Sigmoid colon (tissue), 7 donors: ENCODE measurements around the gene RETN. TPM values are rescaled to one million over a fixed set of nuclear protein-coding genes. Genes with fewer than 3 reads are reported as not detected.
A peak's percentile ranks its signal among the peaks of the same experiment; 100 is the strongest.

Source experiments
- DNase-seq: peaks from one replicate; pipeline ENCODE4 v3.0.0-alpha.2; 2019
- H3K27ac ChIP-seq, 4 donors: fragments of 200-600 bp; sonication (generic); one replicate each; pipeline ENCODE4 v1.5.1; 2016 to 2019; ENCODE audit warnings: mild to moderate bottlenecking in 1 of 4
- H3K27me3 ChIP-seq, 3 donors: fragments of 200-600 bp; sonication (generic); one replicate each; pipeline ENCODE4 v1.5.1; 2019; ENCODE audit warnings: mild to moderate bottlenecking in 1 of 3
- H3K36me3 ChIP-seq, 4 donors: fragments of 200-600 bp; sonication (generic); one replicate each; pipeline ENCODE4 v1.5.1; 2016 to 2019
- H3K4me1 ChIP-seq, 4 donors: fragments of 200-600 bp; sonication (generic); one replicate each; pipeline ENCODE4 v1.5.1; 2017 to 2019
- H3K4me3 ChIP-seq, 4 donors: fragments of 200-600 bp; sonication (generic); one replicate each; pipeline ENCODE4 v1.5.1; 2017 to 2019; ENCODE audit warnings: mild to moderate bottlenecking in 2 of 4, moderate library complexity in 1 of 4
- H3K9me3 ChIP-seq, 4 donors: fragments of 200-600 bp in 3 of 4; sonication (generic) in 3 of 4; one replicate each; pipeline versions ENCODE4 v1.5.1 to v1.6.1; 2013 to 2019
- CTCF ChIP-seq, 4 experiments: fragments of 450-650 bp in 3 of 4; fragments of 200-600 bp in 1 of 4; IDR thresholded peaks; one replicate each; pipeline ENCODE4 v1.5.1; 2016 to 2019; ENCODE audit warnings: antibody characterized with exemption in 4 of 4, mild to moderate bottlenecking in 3 of 4, moderate library complexity in 2 of 4
- EP300 ChIP-seq, 4 donors: sonication (generic); formaldehyde crosslinking; IDR thresholded peaks; one replicate each; pipeline ENCODE4 v1.6.1; 2017; ENCODE audit warnings: antibody characterized with exemption in 4 of 4
- POLR2A ChIP-seq, 2 donors: fragments of 450-650 bp; IDR thresholded peaks; one replicate each; pipeline ENCODE4 v1.6.1; 2016; ENCODE audit warnings: antibody characterized with exemption in 2 of 2, mild to moderate bottlenecking in 2 of 2, moderate library complexity in 2 of 2
- POLR2AphosphoS5 ChIP-seq, 4 donors: sonication (generic); formaldehyde crosslinking; IDR thresholded peaks; one replicate each; pipeline ENCODE4 v1.6.1; 2017; ENCODE audit warnings: antibody characterized with exemption in 4 of 4
- WGBS, 2 donors: extraction: QIAGEN DNeasy Blood & Tissue Kit; methylation state at CpG; one replicate each; pipeline ENCODE4 v1.1.7; 2013; 5-methylcytosine and 5-hydroxymethylcytosine counted together
- intact Hi-C: fragments of 100-400 bp; cut with DNase I; formaldehyde crosslinking; loops from one replicate; pipeline ENCODE4 v1.15.1; 2023
- polyA plus RNA-seq, 3 donors: library from polyadenylated mRNA; stranded (reverse); fragments of 200-250 nt; gene quantifications; one replicate each; pipeline ENCODE4 v1.2.3, GENCODE V29; 2013
- total RNA-seq, 4 donors: library from RNA; depleted of rRNA; stranded (reverse); fragments of >200 nt; gene quantifications; one replicate each; pipeline ENCODE4 v1.1.0, GENCODE V29; 2016
- donor health status: healthy with polysubstance abuse.
- donor health status: Bipolar disorder and iron deficiency.
- donor health status: healthy.

RETN gene
- total and polyA plus RNA-seq, 7 donors, result 3.6 to 38.1 (median 8.6) TPM; not detected in 4

GRCh38 chr19:7633698-7634097 lies 35.2 kb upstream of the RETN start, which contains the start of gene PCP2:
PCP2 (minus strand) TSS chr19:7633719; CDS start chr19:7633457, 262 bp downstream.
- TF ChIP-seq EP300 (IDR thresholded peaks at IDR 0.05) (no peak), CTCF (IDR thresholded peaks at IDR 0.05) (no peak), POLR2A (IDR thresholded peaks at IDR 0.05) (no peak), POLR2AphosphoS5 (IDR thresholded peaks at IDR 0.05) (no peak)
- peaks cover 0 to 10% (median 0%) of the 10 kb centered on the region in 4 donors for H3K36me3 ChIP-seq
- H3K27ac ChIP-seq, result no peak within 1 kb of the TSS
- intact Hi-C loops, result no loop called here
- peaks cover 0 to 32% (median 31%) of the 10 kb centered on the region in 3 donors for H3K27me3 ChIP-seq
- WGBS, 2 donors, result 12 to 45% methylated on average over 1 to 2 of the region's 2 CpGs
- peaks cover 0 to 25% (median 17%) of the 10 kb centered on the region in 4 donors for H3K4me1 ChIP-seq
- H3K9me3 ChIP-seq, result no peaks in the 10 kb centered on the region
- no peak within 1 kb of the TSS for H3K4me3 ChIP-seq
- DNase-seq, result no peak

GRCh38 chr19:7635670-7636069 lies 33.2 kb upstream of the RETN start:
- intact Hi-C loops, result no loop called here
- no peak for DNase-seq
- peaks cover 0 to 10% (median 0%) of the 10 kb centered on the region in 4 donors for H3K36me3 ChIP-seq
- H3K9me3 ChIP-seq, result no peaks in the 10 kb centered on the region
- no peak overlapping the region for H3K4me3 ChIP-seq
- whole genome bisulfite sequencing, 2 donors, result 59 to 70% methylated on average over 6 of the region's 6 CpGs
- no peak overlapping the region for H3K27ac ChIP-seq
- TF ChIP-seq EP300 (IDR thresholded peaks at IDR 0.05) (no peak), POLR2AphosphoS5 (IDR thresholded peaks at IDR 0.05) (no peak), POLR2A (IDR thresholded peaks at IDR 0.05) (no peak), CTCF (IDR thresholded peaks at IDR 0.05) (no peak)
- H3K4me1 ChIP-seq, result peaks cover 0 to 12% (median 7%) of the 10 kb centered on the region in 4 donors
- H3K27me3 ChIP-seq, result peaks cover 0 to 41% (median 41%) of the 10 kb centered on the region in 3 donors

GRCh38 chr19:7636317-7636690 lies 32.5 kb upstream of the RETN start:
- intact Hi-C loops, result no loop called here
- Histone ChIP-seq H3K4me1 (peaks cover 0 to 6% (median 2%) of the 10 kb centered on the region in 4 donors), H3K27me3 (peaks cover 0 to 41% (median 41%) of the 10 kb centered on the region in 3 donors), H3K9me3 (no peaks in the 10 kb centered on the region), H3K4me3 (peak overlapping the region in 1 of 4 donors; percentile 43), H3K27ac (no peak overlapping the region), H3K36me3 (peaks cover 0 to 10% (median 0%) of the 10 kb centered on the region in 4 donors)
- TF ChIP-seq POLR2AphosphoS5 (IDR thresholded peaks at IDR 0.05) (no peak), POLR2A (IDR thresholded peaks at IDR 0.05) (no peak), CTCF (IDR thresholded peaks at IDR 0.05) (no peak), EP300 (IDR thresholded peaks at IDR 0.05) (no peak)
- WGBS, 2 donors, result 78 to 88% methylated on average over 16 of the region's 16 CpGs
- no peak for DNase-seq

GRCh38 chr19:7636691-7637373 lies 32.0 kb upstream of the RETN start, which contains the start of gene STXBP2:
STXBP2 (plus strand) TSS chr19:7637110; CDS start chr19:7637150, 40 bp downstream.
- Histone ChIP-seq H3K4me1 (peaks cover 0 to 6% (median 1%) of the 10 kb centered on the region in 4 donors), H3K27ac (peak within 1 kb of the TSS; percentile 6 to 65 (median 54)), H3K9me3 (no peaks in the 10 kb centered on the region), H3K36me3 (peaks cover 0 to 10% (median 0%) of the 10 kb centered on the region in 4 donors), H3K27me3 (peaks cover 0 to 41% (median 41%) of the 10 kb centered on the region in 3 donors), H3K4me3 (peak within 1 kb of the TSS in 3 of 4 donors; percentile 37 to 43 (median 41))
- 6 to 9% methylated on average over 61 of the region's 61 CpGs for WGBS, 2 donors
- DNase-seq, result no peak
- TF ChIP-seq POLR2AphosphoS5 (IDR thresholded peaks at IDR 0.05) (peak in 2 of 4 donors; percentile 42 to 47), CTCF (IDR thresholded peaks at IDR 0.05) (no peak), POLR2A (IDR thresholded peaks at IDR 0.05) (peak in 1 of 2 donors; percentile 16)
- intact Hi-C loops, result no loop called here
